Uterus (tissue), 2 donors: ENCODE data around the gene AHI1.

ENCODE experiments used
- CTCF ChIP-seq, 4 experiments: fragments of 200-600 bp in 2 of 4; fragments of 450-650 bp in 2 of 4; sonication (generic) in 2 of 4; IDR thresholded peaks; one replicate each; pipeline ENCODE4 v1.5.1; 2016 to 2019; ENCODE audit warnings: antibody characterized with exemption in 4 of 4, mild to moderate bottlenecking in 2 of 4, moderate library complexity in 1 of 4
- POLR2A ChIP-seq, 2 donors: fragments of 450-650 bp; IDR thresholded peaks; one replicate each; pipeline ENCODE4 v1.6.1; 2016; ENCODE audit warnings: antibody characterized with exemption in 2 of 2, mild to moderate bottlenecking in 1 of 2, moderate library complexity in 1 of 2

- TF ChIP-seq CTCF (IDR thresholded peaks at IDR 0.05): no peak
- TF ChIP-seq POLR2A (IDR thresholded peaks at IDR 0.05): no peak
These were observed 260.8 kb downstream of the AHI1 start for GRCh38 chr6:135236732-135237131.
